HepG2 (cell line): ENCODE measurements around the gene GMPR. TPM values are rescaled to one million over a fixed set of nuclear protein-coding genes. Genes with fewer than 3 reads are reported as not detected.
"Not testable (repeated sequence)": the region's sequence is repeated elsewhere in the genome, so short reads cannot be mapped to it uniquely, and the experiment has no call there.

Experiments
- ATAC-seq: fragments of 200-7000 bp; cut with Tn5 transposase; 3 replicates; pipeline ENCODE4 v1.9.1; 2020; ENCODE audit warnings: mild to moderate bottlenecking, moderate library complexity
- BruUV-seq: library from RNA; stranded (reverse); fragments of 400-500 nt; replicated peaks from 2 replicates; lab custom pipeline; 2021; lab: Mats Ljungman, UMichigan
- CTCF ChIA-PET: fragments of 300-600 bp; formaldehyde crosslinking; extraction: SDS; loops from one replicate; lab custom pipeline; 2021; ENCODE audit warnings: low total read pairs, inconsistent platforms, low intra/inter-chr PET ratio; lab: Yijun Ruan, JAX
- POLR2A ChIA-PET: fragments of 350-600 bp; sonication (Branson Sonifier 250); formaldehyde crosslinking; loops from one replicate; lab custom pipeline; 2020; ENCODE audit warnings: antibody characterized with exemption, inconsistent platforms; lab: Yijun Ruan, JAX
- DNase-seq: peaks from one replicate; pipeline ENCODE4 v3.0.0-alpha.2; 2015; ENCODE audit warnings: low spot score
- FAIRE-seq: peaks from 3 replicates; lab custom pipeline; 2011; peaks lifted over from hg19 to GRCh38; lab: Jason Lieb, UNC
- H2AFZ ChIP-seq: one replicate; pipeline ENCODE4 v1.6.1; 2011; ENCODE audit warnings: low read length, inconsistent platforms
- H3K27ac ChIP-seq: fragments of 300-600 bp; 3 replicates; pipeline ENCODE4 v1.8.0; 2011; ENCODE audit warnings: mixed run types, mild to moderate bottlenecking, mixed read lengths, low read length, inconsistent platforms; ENCODE audit not compliant: insufficient read depth; ENCODE audit errors: extremely low read length
- H3K27me3 ChIP-seq, 2 experiments: fragments of 200-600 bp in 1 of 2; 2 replicates in 1 of 2; 3 replicates in 1 of 2; pipeline versions ENCODE4 v1.6.0 to v1.8.0; 2011; ENCODE audit warnings: low read length in 2 of 2, mild to moderate bottlenecking in 2 of 2, moderate library complexity in 2 of 2, inconsistent platforms in 1 of 2; ENCODE audit not compliant: insufficient read depth in 2 of 2, control insufficient read depth in 1 of 2
- H3K36me3 ChIP-seq, 2 experiments: fragments of 200-600 bp in 1 of 2; replicated peaks in 1 of 2; 2 replicates in 1 of 2; 3 replicates in 1 of 2; pipeline versions ENCODE4 v1.5.1 to v1.8.0; 2011; ENCODE audit warnings: low read length in 2 of 2, inconsistent platforms in 1 of 2; ENCODE audit not compliant: insufficient read depth in 2 of 2, control insufficient read depth in 1 of 2
- H3K4me1 ChIP-seq: 2 replicates; pipeline ENCODE4 v1.5.1; 2012; ENCODE audit warnings: low read length, inconsistent platforms; ENCODE audit not compliant: insufficient read depth
- H3K4me2 ChIP-seq: 2 replicates; pipeline ENCODE4 v1.6.0; 2011; ENCODE audit warnings: low read depth, low read length, inconsistent platforms
- H3K4me3 ChIP-seq, 3 experiments: fragments of 200-600 bp in 1 of 3; sonication (generic), shearing (Covaris generic) in 1 of 3; replicated peaks in 1 of 3; 2 replicates each; pipeline ENCODE4 v1.5.1; 2011 to 2016; ENCODE audit warnings: low read length in 3 of 3, inconsistent platforms in 2 of 3, low read depth in 2 of 3, mild to moderate bottlenecking in 2 of 3, control low read depth in 1 of 3, mixed read lengths in 1 of 3; ENCODE audit not compliant: insufficient read depth in 1 of 3
- H3K79me2 ChIP-seq: one replicate; pipeline ENCODE4 v1.6.1; 2011; ENCODE audit warnings: low read length, inconsistent platforms; ENCODE audit not compliant: insufficient read depth
- H3K9ac ChIP-seq: 2 replicates; pipeline ENCODE4 v1.6.0; 2011; ENCODE audit warnings: mild to moderate bottlenecking, low read depth, low read length, inconsistent platforms; ENCODE audit not compliant: insufficient read depth
- H3K9me3 ChIP-seq: 2 replicates; pipeline ENCODE4 v1.5.1; 2012; ENCODE audit warnings: mild to moderate bottlenecking, low read length
- H4K20me1 ChIP-seq: 2 replicates; pipeline ENCODE4 v1.6.0; 2011; ENCODE audit warnings: inconsistent platforms, mild to moderate bottlenecking, low read length, moderate library complexity; ENCODE audit not compliant: insufficient read depth
- ZNF17 ChIP-seq: sonication (generic); formaldehyde crosslinking; IDR thresholded peaks from 2 replicates; pipeline ENCODE4 v1.5.0; 2020; ENCODE audit warnings: mild to moderate bottlenecking, missing genetic modification reagents
- WGBS: methylation state at CpG from one replicate; pipeline ENCODE4 v1.1.6; 2017; ENCODE audit warnings: low lambda C conversion rate; 5-methylcytosine and 5-hydroxymethylcytosine counted together
- in situ Hi-C: cut with HindIII; loops from 2 replicates; pipeline ENCODE4 v1.10.0; 2017; ENCODE audit warnings: low pct_unique_long_range_greater_than_20kb; ENCODE audit not compliant: extremely low pct_ligation_motif_present
- intact Hi-C: fragments of 100-400 bp; cut with micrococcal nuclease; formaldehyde crosslinking; loops from one replicate; pipeline ENCODE4 v1.10.0; 2022; ENCODE audit not compliant: unreplicated experiment
- polyA plus RNA-seq, 8 experiments: library from polyadenylated mRNA; depleted of rRNA in 3 of 8; stranded (reverse) in 7 of 8; unstranded in 1 of 8; fragments of >200 nt; fragmentation: Illumina TruSeq in 4 of 8; extraction: Trizol in 4 of 8; gene quantifications; 2 replicates each; pipeline versions ENCODE4 v1.2.1 to v1.2.3, GENCODE V29; 2011 to 2016; ENCODE audit warnings: low read depth in 4 of 8, missing spikeins in 1 of 8, mixed read lengths in 1 of 8; ENCODE audit not compliant: insufficient read depth in 1 of 8
- total RNA-seq, 5 experiments: library from RNA; depleted of rRNA; stranded (reverse); fragments of >200 nt; fragmentation: Illumina TruSeq; extraction: Trizol; gene quantifications; 2 replicates each; pipeline ENCODE4 v1.2.3, GENCODE V29; 2016; ENCODE audit warnings: low read depth in 1 of 5

Gene GMPR
- total and polyA plus RNA-seq, 2 of the 13 experiments (the other 11 are each of a cell fraction or from before 2014, with no cell fraction given), result not detected

DNA sequence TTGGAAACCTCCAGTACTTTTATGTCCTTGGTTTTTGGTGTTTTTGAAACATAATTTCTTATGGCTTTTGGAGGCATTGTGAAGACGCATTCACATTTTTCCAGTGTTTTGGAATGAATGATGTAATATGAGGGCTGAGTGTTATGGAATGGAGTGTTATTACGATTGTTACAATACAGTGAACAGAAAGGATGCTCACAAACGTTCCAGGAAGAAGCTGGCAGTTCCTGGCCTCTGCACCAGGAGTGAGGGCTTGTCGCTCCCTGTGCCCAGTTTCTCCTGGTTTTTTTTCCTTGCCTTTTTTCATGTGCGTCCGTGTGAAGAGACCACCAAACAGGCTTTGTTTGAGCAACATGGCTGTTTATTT lies 20.3 kb downstream of the GMPR start (continued):
- no peak for TF ChIP-seq ZNF17

DNA sequence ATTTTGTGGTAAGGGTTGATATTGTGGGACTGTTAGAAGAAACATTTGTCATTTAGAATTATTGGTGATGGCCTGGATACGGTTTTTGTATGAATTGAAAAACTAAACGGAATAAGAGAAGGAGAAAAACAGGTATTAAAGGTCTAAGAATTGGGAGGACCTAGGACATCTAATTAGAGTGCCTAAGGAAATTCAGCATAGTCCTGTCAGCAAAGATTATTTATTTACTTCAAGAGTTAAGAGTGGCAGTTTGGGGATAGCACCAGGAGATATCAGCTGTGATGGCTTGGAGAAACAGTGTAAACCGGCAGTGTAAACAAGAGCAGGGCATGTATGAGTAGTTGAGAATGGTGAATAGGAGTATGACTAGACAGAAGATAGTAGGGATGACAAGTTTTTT lies 21.2 kb downstream of the GMPR start:
- intact Hi-C loops, H3K4me2 ChIP-seq, DNase-seq, H3K27ac ChIP-seq, ATAC-seq, POLR2A ChIA-PET, H3K4me3 ChIP-seq, H3K9ac ChIP-seq, in situ Hi-C loops, BruUV-seq, H3K36me3 ChIP-seq, H2AFZ ChIP-seq, FAIRE-seq, H3K79me2 ChIP-seq, H4K20me1 ChIP-seq, H3K4me1 ChIP-seq, H3K9me3 ChIP-seq, CTCF ChIA-PET: not testable (repeated sequence)
- 21% methylated on average over 2 of the region's 3 CpGs for WGBS
- peaks cover 0 to 16% of the 10 kb centered on the region in 2 experiments; a peak in 3 of 5 replicates for H3K27me3 ChIP-seq

DNA sequence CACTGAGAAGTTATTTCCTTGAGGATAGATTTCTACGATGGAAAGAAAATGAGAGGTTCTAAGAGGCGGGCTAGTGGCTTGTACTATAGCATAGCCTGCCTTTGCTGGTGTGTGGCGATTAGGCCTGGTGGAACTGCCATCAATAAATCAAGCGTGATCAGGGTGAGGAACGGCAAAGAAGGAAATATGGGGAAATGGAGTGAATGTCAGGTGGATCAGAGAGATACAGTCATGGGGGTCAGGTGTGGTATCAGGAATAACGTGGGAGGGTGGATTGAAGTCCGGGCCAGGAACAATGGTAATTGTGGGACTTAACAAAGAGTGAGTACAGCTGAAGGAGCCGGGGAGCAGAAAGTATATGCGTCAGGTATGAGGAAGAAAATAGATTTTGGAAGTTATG lies 22.2 kb downstream of the GMPR start:
- H4K20me1 ChIP-seq, in situ Hi-C loops, CTCF ChIA-PET, H3K4me1 ChIP-seq, POLR2A ChIA-PET, intact Hi-C loops, H2AFZ ChIP-seq, H3K27ac ChIP-seq, H3K4me3 ChIP-seq, H3K9ac ChIP-seq, DNase-seq, H3K9me3 ChIP-seq, H3K36me3 ChIP-seq, BruUV-seq, H3K79me2 ChIP-seq, H3K4me2 ChIP-seq, FAIRE-seq, ATAC-seq: not testable (repeated sequence)
- WGBS, result 41% methylated on average over 9 of the region's 9 CpGs
- H3K27me3 ChIP-seq, result peaks cover 5 to 26% of the 10 kb centered on the region in 2 experiments; a peak in 4 of 5 replicates

DNA sequence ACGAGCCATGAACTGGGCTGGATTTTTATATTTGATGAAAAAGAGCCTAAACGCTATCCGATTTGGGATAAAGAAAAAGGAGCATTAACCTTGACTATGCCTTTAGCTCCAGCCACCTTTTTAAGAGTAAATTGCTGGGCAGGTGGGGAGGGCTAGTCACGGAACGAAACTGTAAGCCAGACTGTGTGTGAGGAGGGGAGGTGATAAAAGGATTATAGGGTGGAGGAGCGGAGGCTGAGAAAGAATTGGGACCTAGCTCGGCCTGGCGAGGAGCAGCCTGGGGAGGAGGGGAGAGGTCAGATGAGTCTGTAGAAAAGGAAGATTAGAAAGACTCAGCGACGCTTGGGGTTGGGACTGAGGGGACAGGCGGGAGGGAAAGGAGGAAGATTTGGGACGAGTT lies 24.4 kb downstream of the GMPR start:
- H3K27me3 ChIP-seq, result peaks cover 6 to 25% of the 10 kb centered on the region in 2 experiments; a peak in 4 of 5 replicates
- H3K4me1 ChIP-seq, H2AFZ ChIP-seq, DNase-seq, BruUV-seq, H3K4me2 ChIP-seq, H3K9ac ChIP-seq, H3K4me3 ChIP-seq, H3K79me2 ChIP-seq, POLR2A ChIA-PET, ATAC-seq, H3K27ac ChIP-seq, intact Hi-C loops, H3K9me3 ChIP-seq, H3K36me3 ChIP-seq, in situ Hi-C loops, H4K20me1 ChIP-seq, FAIRE-seq, CTCF ChIA-PET: not testable (repeated sequence)
- WGBS, result 45% methylated on average over 12 of the region's 12 CpGs

GRCh38 chr6:16263464-16264099 lies 25.2 kb downstream of the GMPR start:
- H3K79me2 ChIP-seq, H3K4me2 ChIP-seq, POLR2A ChIA-PET, H3K27ac ChIP-seq, BruUV-seq, H3K9ac ChIP-seq, H3K4me3 ChIP-seq, intact Hi-C loops, in situ Hi-C loops, FAIRE-seq, H3K9me3 ChIP-seq, ATAC-seq, CTCF ChIA-PET, DNase-seq, H3K4me1 ChIP-seq, H3K36me3 ChIP-seq, H2AFZ ChIP-seq, H4K20me1 ChIP-seq: not testable (repeated sequence)
- peaks cover 6 to 24% of the 10 kb centered on the region in 2 experiments; a peak in 3 of 5 replicates for H3K27me3 ChIP-seq
- WGBS, result 23% methylated on average over 13 of the region's 13 CpGs
